Suprapubic skin (tissue), 4 donors: Measurements from ENCODE around the gene PTPRJ. TPM values are rescaled to one million over a fixed set of nuclear protein-coding genes. Genes with fewer than 3 reads are reported as not detected.
A peak's percentile ranks its signal among the peaks of the same experiment; 100 is the strongest.

Experiments
- DNase-seq, 2 donors: peaks; one replicate each; pipeline ENCODE4 v3.0.0-alpha.2; 2019; ENCODE audit warnings: low spot score in 2 of 2
- H3K27ac ChIP-seq: fragments of 200-600 bp; sonication (generic); one replicate; pipeline ENCODE4 v1.5.1; 2019
- H3K27me3 ChIP-seq: fragments of 200-600 bp; sonication (generic); one replicate; pipeline ENCODE4 v1.5.1; 2019
- H3K36me3 ChIP-seq: fragments of 200-600 bp; sonication (generic); one replicate; pipeline ENCODE4 v1.5.1; 2019
- H3K4me1 ChIP-seq: fragments of 200-600 bp; sonication (generic); one replicate; pipeline ENCODE4 v1.5.1; 2019
- H3K4me3 ChIP-seq: fragments of 200-600 bp; sonication (generic); one replicate; pipeline ENCODE4 v1.5.1; 2019; ENCODE audit warnings: mild to moderate bottlenecking
- H3K9me3 ChIP-seq: fragments of 200-600 bp; sonication (generic); one replicate; pipeline ENCODE4 v1.5.1; 2019
- EP300 ChIP-seq: sonication (generic); formaldehyde crosslinking; IDR thresholded peaks from one replicate; pipeline ENCODE4 v1.6.1; 2017; ENCODE audit warnings: antibody characterized with exemption
- POLR2A ChIP-seq, 2 donors: fragments of 450-650 bp; IDR thresholded peaks; one replicate each; pipeline ENCODE4 v1.6.1; 2017; ENCODE audit warnings: antibody characterized with exemption in 2 of 2, mild to moderate bottlenecking in 2 of 2, moderate library complexity in 2 of 2
- POLR2AphosphoS5 ChIP-seq, 3 donors: sonication (generic); formaldehyde crosslinking; IDR thresholded peaks; one replicate each; pipeline ENCODE4 v1.6.1; 2017; ENCODE audit warnings: antibody characterized with exemption in 3 of 3
- WGBS: methylation state at CpG from one replicate; pipeline ENCODE4 v1.1.5; 2018; 5-methylcytosine and 5-hydroxymethylcytosine counted together
- total RNA-seq, 4 donors: library from RNA; depleted of rRNA; stranded (reverse); fragments of >200 nt; gene quantifications; one replicate each; pipeline ENCODE4 v1.1.0, GENCODE V29; 2016
- TF ChIP-seq, protein P1 (sequence below), 2 donors: fragments of 200-600 bp in 1 of 2; fragments of 450-650 bp in 1 of 2; sonication (generic) in 1 of 2; IDR thresholded peaks; one replicate each; pipeline ENCODE4 v1.5.1; 2016 to 2019; ENCODE audit warnings: antibody characterized with exemption in 2 of 2, mild to moderate bottlenecking in 1 of 2, moderate library complexity in 1 of 2

Gene PTPRJ
- total RNA-seq, 4 donors from 2014 or later, result 4.0 to 15.5 (median 13.1) TPM

- no peaks in the 10 kb centered on the region for H3K36me3 ChIP-seq
- H3K4me1 ChIP-seq, result peaks cover 6% of the 10 kb centered on the region
- 91% methylated on average over 4 of the region's 4 CpGs for WGBS
- no peak for DNase-seq
- H3K27me3 ChIP-seq, result no peaks in the 10 kb centered on the region
- TF ChIP-seq, protein P1, sequence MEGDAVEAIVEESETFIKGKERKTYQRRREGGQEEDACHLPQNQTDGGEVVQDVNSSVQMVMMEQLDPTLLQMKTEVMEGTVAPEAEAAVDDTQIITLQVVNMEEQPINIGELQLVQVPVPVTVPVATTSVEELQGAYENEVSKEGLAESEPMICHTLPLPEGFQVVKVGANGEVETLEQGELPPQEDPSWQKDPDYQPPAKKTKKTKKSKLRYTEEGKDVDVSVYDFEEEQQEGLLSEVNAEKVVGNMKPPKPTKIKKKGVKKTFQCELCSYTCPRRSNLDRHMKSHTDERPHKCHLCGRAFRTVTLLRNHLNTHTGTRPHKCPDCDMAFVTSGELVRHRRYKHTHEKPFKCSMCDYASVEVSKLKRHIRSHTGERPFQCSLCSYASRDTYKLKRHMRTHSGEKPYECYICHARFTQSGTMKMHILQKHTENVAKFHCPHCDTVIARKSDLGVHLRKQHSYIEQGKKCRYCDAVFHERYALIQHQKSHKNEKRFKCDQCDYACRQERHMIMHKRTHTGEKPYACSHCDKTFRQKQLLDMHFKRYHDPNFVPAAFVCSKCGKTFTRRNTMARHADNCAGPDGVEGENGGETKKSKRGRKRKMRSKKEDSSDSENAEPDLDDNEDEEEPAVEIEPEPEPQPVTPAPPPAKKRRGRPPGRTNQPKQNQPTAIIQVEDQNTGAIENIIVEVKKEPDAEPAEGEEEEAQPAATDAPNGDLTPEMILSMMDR (IDR thresholded peaks at IDR 0.05), result no peak
- TF ChIP-seq EP300 (no peak), POLR2A (IDR thresholded peaks at IDR 0.05) (no peak), POLR2AphosphoS5 (IDR thresholded peaks at IDR 0.05) (no peak)
- H3K9me3 ChIP-seq, result no peaks in the 10 kb centered on the region
- no peak overlapping the region for H3K27ac ChIP-seq
- no peak overlapping the region for H3K4me3 ChIP-seq
Measured at GRCh38 chr11:47971501-47971900, 8.9 kb upstream of the PTPRJ start.

DNA sequence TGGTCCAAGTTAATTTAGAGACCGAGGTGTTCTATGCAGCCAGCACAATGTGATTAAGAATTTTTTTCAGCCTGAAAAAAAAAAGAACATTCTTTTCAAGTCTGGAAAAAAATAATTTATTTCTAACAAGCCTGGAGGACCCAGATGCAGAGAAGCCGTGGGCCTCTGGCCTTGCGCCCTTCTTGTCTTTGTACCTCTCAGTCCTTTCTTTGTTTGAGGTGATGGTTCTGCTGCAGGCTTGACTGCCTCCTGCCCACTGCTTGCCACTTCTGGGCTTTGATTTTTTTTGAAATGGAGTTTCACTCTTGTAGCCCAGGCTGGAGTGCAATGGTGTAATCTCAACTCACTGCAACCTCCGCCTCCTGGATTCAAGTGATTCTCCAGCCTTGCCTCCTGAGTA is 7.2 kb upstream of the PTPRJ start:
- DNase-seq, result no peak
- Histone ChIP-seq H3K9me3 (no peaks in the 10 kb centered on the region), H3K27me3 (no peaks in the 10 kb centered on the region), H3K4me3 (no peak overlapping the region), H3K27ac (no peak overlapping the region), H3K36me3 (no peaks in the 10 kb centered on the region), H3K4me1 (peaks cover 6% of the 10 kb centered on the region)
- TF ChIP-seq POLR2A (IDR thresholded peaks at IDR 0.05), result no peak
- TF ChIP-seq POLR2AphosphoS5 (IDR thresholded peaks at IDR 0.05), result no peak
- TF ChIP-seq, protein P1 (IDR thresholded peaks at IDR 0.05), result no peak
- TF ChIP-seq EP300, result no peak
- WGBS, result 93% methylated on average over 4 of the region's 4 CpGs

DNA sequence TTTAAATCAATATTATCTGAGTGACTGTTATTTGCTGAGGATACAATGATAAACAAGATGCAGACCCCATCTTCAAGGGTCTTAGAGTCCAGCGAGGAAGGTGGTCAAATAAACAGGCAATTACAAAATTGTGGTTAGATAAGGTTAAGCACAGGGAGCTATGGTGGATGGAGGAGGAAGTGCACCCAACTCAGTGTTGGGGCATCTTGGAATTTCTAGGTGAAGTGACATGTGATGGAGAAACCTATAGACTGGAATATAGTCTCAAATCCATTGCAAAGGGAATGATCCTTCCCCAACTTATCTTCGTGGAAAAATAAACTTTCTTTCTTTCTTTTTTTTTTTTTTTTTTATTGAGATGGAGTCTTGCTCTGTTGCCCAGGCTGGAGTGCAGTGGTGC is 3.4 kb upstream of the PTPRJ start:
- H3K27me3 ChIP-seq, result no peaks in the 10 kb centered on the region
- TF ChIP-seq, protein P1 (IDR thresholded peaks at IDR 0.05), result no peak
- TF ChIP-seq POLR2A (IDR thresholded peaks at IDR 0.05), result no peak
- TF ChIP-seq EP300, result no peak
- TF ChIP-seq POLR2AphosphoS5 (IDR thresholded peaks at IDR 0.05), result no peak
- peaks cover 21% of the 10 kb centered on the region for H3K4me1 ChIP-seq
- H3K4me3 ChIP-seq, result no peak overlapping the region
- H3K36me3 ChIP-seq, result no peaks in the 10 kb centered on the region
- 68% methylated on average over 2 of the region's 2 CpGs for WGBS
- no peak overlapping the region for H3K27ac ChIP-seq
- no peaks in the 10 kb centered on the region for H3K9me3 ChIP-seq
- no peak for DNase-seq

DNA sequence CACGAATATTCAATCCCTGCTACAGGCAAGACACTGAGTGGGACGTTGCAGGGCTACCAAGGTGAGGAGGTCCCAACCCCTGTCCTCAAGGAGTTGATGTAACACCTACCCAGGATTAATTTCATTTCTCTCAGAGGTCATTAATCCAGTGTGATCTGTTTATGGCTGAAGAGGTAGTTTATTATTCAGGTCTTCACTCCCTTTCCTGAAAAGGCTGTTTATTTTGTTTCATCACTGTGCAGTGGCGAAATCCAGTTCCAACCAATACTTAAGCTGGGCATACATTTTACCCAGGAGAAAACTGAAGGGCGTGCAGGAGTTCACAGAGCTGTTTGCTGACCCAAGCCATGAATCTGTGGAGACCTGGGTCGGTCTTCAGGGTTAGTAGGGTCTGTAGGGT is 2.7 kb upstream of the PTPRJ start:
- Histone ChIP-seq H3K36me3 (no peaks in the 10 kb centered on the region), H3K4me3 (no peak overlapping the region), H3K4me1 (peaks cover 24% of the 10 kb centered on the region), H3K27ac (no peak overlapping the region), H3K9me3 (no peaks in the 10 kb centered on the region), H3K27me3 (no peaks in the 10 kb centered on the region)
- TF ChIP-seq POLR2A (IDR thresholded peaks at IDR 0.05) (no peak), POLR2AphosphoS5 (IDR thresholded peaks at IDR 0.05) (no peak), EP300 (no peak)
- TF ChIP-seq, protein P1 (IDR thresholded peaks at IDR 0.05), result no peak
- DNase-seq, result no peak
- 65% methylated on average over 5 of the region's 5 CpGs for WGBS

DNA sequence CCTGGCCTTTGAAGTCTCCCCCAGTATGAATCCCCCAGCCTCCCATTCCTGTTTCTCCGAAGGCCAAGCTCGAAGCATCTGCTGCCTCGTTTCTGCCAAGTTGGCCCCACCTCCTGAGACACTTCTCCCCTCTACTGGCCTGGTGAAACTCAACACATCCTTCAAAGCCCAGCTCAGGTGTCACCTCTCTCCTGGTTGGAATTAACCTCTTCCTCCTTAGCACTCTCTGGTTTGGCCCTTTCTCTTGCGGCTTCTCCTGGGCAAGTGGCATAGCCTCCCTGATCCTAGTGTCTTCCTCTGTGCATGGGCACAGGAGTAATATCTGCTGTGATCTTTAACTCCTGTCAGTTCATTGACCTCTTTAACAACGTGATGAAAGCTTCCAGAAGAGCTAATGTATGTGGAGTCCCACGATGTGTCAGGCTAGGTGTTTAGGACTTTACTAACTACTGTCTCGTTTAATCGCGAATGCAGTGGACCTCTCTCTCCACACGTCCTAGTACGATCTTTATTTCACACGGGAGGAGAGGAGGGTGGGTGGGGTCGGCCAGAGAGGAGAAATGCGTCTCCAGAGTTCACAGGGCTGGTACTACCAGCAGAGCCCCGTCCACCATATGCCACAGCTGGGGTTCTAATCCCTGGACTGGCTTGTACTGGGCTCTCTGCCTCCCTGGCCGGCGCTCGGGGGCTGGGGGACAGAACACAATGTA is 826 bp upstream of the PTPRJ start:
- H3K9me3 ChIP-seq, result no peaks in the 10 kb centered on the region
- WGBS, result 32% methylated on average over 18 of the region's 18 CpGs
- peak overlapping the region; percentile 88 for H3K4me3 ChIP-seq
- H3K36me3 ChIP-seq, result no peaks in the 10 kb centered on the region
- no peak for TF ChIP-seq EP300
- TF ChIP-seq POLR2A (IDR thresholded peaks at IDR 0.05), result no peak
- TF ChIP-seq, protein P1 (IDR thresholded peaks at IDR 0.05), result no peak
- TF ChIP-seq POLR2AphosphoS5 (IDR thresholded peaks at IDR 0.05), result no peak
- H3K27me3 ChIP-seq, result no peaks in the 10 kb centered on the region
- DNase-seq, result peak in 1 of 2 donors; percentile 60
- H3K4me1 ChIP-seq, result peaks cover 21% of the 10 kb centered on the region
- peak overlapping the region; percentile 71 for H3K27ac ChIP-seq
